ENCODE results near the gene TBC1D14.

The TBC1D14 gene

GRCh38 chr4:6909113-6909969 lies at the start of gene TBC1D14:
TSS of gene TBC1D14 (plus strand) at chr4:6909826. CDS start at chr4:6923390, 13,564 bp downstream.
- H3K4me3 ChIP-seq (ENCODE audit: low read depth, low read length): peak within 1 kb of the TSS; percentile 69
- peak within 1 kb of the TSS; percentile 65 for H3K9ac ChIP-seq (ENCODE audit: low read depth, low read length)
- peaks cover 13% of the 10 kb centered on the region for H3K27me3 ChIP-seq (ENCODE audit: control insufficient read depth, insufficient read depth, low read length)
- peaks cover 10% of the 10 kb centered on the region for H3K4me1 ChIP-seq (ENCODE audit: control insufficient read depth, insufficient read depth, low read length)
- no peaks in the 10 kb centered on the region for H3K9me3 ChIP-seq (ENCODE audit: control insufficient read depth, insufficient read depth, low read length)
- no peaks in the 10 kb centered on the region for H3K36me3 ChIP-seq (ENCODE audit: control insufficient read depth, insufficient read depth, low read length)

DNA sequence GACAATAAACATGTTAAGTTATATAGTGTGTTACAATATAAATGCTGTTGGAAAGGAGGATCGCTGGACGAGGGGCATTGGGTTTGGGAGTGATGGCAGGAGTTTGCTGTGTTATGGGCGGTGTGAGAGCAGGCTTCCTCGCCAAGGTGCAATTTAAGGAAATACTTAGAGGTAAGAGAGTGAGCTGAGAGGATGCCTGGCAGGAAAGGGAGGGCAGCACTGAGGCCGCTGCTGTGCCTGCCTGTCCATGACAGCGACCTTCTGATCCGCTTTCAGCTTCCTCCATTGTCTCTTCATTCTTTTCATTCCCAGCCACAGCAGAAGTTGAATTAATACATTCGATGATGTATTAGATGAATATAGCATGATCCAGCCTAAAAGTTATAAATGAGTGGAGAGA lies 41.2 kb upstream of the TBC1D14 start:
- Histone ChIP-seq H3K9ac (ENCODE audit: low read depth, low read length) (no peak overlapping the region), H3K27me3 (ENCODE audit: control insufficient read depth, insufficient read depth, low read length) (no peaks in the 10 kb centered on the region), H3K36me3 (ENCODE audit: control insufficient read depth, insufficient read depth, low read length) (peaks cover 3% of the 10 kb centered on the region), H3K9me3 (ENCODE audit: control insufficient read depth, insufficient read depth, low read length) (no peaks in the 10 kb centered on the region), H3K4me3 (ENCODE audit: low read depth, low read length) (no peak overlapping the region), H3K4me1 (ENCODE audit: control insufficient read depth, insufficient read depth, low read length) (no peaks in the 10 kb centered on the region)

DNA sequence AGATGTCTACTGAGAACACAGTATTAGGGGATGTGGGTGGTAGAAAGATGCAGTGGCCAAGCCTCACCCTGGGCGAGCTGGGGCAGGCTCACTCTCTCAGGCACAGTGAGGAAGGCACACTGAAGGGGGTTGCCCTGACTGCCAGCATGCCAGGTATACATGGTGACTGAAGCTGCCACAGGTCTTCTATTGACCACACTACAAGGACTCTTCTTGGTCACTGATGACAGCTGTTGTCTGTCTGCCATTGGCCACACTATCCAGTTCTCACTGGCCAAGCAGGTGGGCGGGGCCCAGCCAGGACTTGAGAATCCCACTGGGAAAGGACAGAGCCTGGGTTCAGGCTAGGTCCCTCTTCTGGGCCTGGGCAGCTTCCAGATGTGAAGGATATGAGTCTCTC lies 39.7 kb upstream of the TBC1D14 start:
- Histone ChIP-seq H3K36me3 (ENCODE audit: control insufficient read depth, insufficient read depth, low read length) (peaks cover 12% of the 10 kb centered on the region), H3K27me3 (ENCODE audit: control insufficient read depth, insufficient read depth, low read length) (no peaks in the 10 kb centered on the region), H3K9ac (ENCODE audit: low read depth, low read length) (no peak overlapping the region), H3K4me3 (ENCODE audit: low read depth, low read length) (no peak overlapping the region), H3K9me3 (ENCODE audit: control insufficient read depth, insufficient read depth, low read length) (no peaks in the 10 kb centered on the region), H3K4me1 (ENCODE audit: control insufficient read depth, insufficient read depth, low read length) (no peaks in the 10 kb centered on the region)

DNA sequence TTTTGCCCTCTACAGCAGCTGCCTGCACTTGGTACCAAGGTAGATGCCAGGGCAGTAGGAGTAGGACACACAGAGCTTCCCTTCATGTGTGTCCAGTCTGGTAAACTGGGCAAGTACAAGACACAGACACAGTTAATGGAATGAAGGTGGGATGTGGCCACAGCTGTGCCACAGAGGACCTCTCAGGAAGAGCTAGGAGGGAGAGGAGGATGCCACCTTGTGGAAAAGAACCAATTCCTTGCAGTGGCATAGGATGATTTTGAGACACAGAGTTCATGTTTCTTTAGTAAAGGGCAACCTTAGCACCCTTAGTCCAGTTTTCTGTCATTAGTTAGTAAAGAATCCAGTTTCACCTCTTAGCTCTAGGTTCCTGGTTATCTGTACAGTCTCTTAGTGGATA lies 36.3 kb upstream of the TBC1D14 start:
- H3K9ac ChIP-seq (ENCODE audit: low read depth, low read length): no peak overlapping the region
- H3K9me3 ChIP-seq (ENCODE audit: control insufficient read depth, insufficient read depth, low read length): no peaks in the 10 kb centered on the region
- H3K4me1 ChIP-seq (ENCODE audit: control insufficient read depth, insufficient read depth, low read length): peaks cover 2% of the 10 kb centered on the region
- H3K27me3 ChIP-seq (ENCODE audit: control insufficient read depth, insufficient read depth, low read length): no peaks in the 10 kb centered on the region
- H3K36me3 ChIP-seq (ENCODE audit: control insufficient read depth, insufficient read depth, low read length): peaks cover 21% of the 10 kb centered on the region
- H3K4me3 ChIP-seq (ENCODE audit: low read depth, low read length): no peak overlapping the region

- Histone ChIP-seq H3K36me3 (ENCODE audit: control insufficient read depth, insufficient read depth, low read length) (peaks cover 27% of the 10 kb centered on the region), H3K4me1 (ENCODE audit: control insufficient read depth, insufficient read depth, low read length) (peaks cover 2% of the 10 kb centered on the region)
Measured at GRCh38 chr4:6873792-6874461, 35.7 kb upstream of the TBC1D14 start.

DNA sequence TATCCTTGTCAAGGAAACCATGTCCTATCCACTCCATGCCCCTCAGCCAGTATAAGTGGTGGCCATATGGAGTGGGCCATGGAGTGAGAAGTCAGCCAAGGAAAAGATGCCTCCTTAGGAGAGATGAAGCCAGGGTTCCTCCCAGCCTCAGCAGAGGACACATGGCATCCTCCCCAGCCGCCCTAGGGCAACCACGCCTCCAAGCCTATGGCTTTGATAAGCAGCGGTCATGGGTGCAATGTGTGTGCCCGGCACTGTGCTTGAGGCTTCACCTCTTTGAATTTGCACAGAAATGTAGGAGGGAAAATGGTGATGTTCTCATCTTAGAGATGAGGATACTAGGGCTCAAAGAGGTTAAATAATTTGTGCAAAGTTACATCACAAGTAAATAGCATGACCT lies 34.6 kb upstream of the TBC1D14 start:
- H3K9ac ChIP-seq (ENCODE audit: low read depth, low read length): no peak overlapping the region
- no peak overlapping the region for H3K4me3 ChIP-seq (ENCODE audit: low read depth, low read length)
- no peaks in the 10 kb centered on the region for H3K27me3 ChIP-seq (ENCODE audit: control insufficient read depth, insufficient read depth, low read length)
- no peaks in the 10 kb centered on the region for H3K9me3 ChIP-seq (ENCODE audit: control insufficient read depth, insufficient read depth, low read length)
- H3K4me1 ChIP-seq (ENCODE audit: control insufficient read depth, insufficient read depth, low read length): peaks cover 2% of the 10 kb centered on the region
- H3K36me3 ChIP-seq (ENCODE audit: control insufficient read depth, insufficient read depth, low read length): peaks cover 35% of the 10 kb centered on the region

More at GRCh38 chr4:6873792-6874461, 35.7 kb upstream of the TBC1D14 start:
- Histone ChIP-seq H3K9me3 (ENCODE audit: control insufficient read depth, insufficient read depth, low read length) (no peaks in the 10 kb centered on the region), H3K4me3 (ENCODE audit: low read depth, low read length) (no peak overlapping the region), H3K9ac (ENCODE audit: low read depth, low read length) (no peak overlapping the region), H3K27me3 (ENCODE audit: control insufficient read depth, insufficient read depth, low read length) (no peaks in the 10 kb centered on the region)

DNA sequence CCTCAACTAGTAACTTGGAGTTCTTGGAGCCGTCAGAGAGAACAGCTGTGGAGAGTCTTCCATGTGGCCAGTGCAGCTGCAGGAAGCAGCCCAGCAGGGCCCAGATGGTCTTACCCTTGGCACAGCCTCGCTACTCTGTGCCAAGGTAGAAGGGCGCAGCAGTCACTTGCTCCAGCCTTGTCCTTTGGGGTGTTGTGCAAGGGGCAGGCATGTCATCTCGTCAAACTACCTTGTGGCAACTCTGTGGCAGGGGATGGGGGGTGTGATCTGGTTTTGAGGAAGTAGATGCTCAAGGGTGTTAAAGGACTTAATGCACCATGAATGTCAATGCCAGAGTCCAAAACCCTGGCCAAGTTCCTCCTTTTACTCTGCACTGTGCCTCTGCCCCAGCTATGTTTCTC lies 34.2 kb upstream of the TBC1D14 start:
- no peak overlapping the region for H3K9ac ChIP-seq (ENCODE audit: low read depth, low read length)
- H3K36me3 ChIP-seq (ENCODE audit: control insufficient read depth, insufficient read depth, low read length): peaks cover 35% of the 10 kb centered on the region
- H3K9me3 ChIP-seq (ENCODE audit: control insufficient read depth, insufficient read depth, low read length): no peaks in the 10 kb centered on the region
- H3K4me1 ChIP-seq (ENCODE audit: control insufficient read depth, insufficient read depth, low read length): peaks cover 2% of the 10 kb centered on the region
- H3K4me3 ChIP-seq (ENCODE audit: low read depth, low read length): no peak overlapping the region
- H3K27me3 ChIP-seq (ENCODE audit: control insufficient read depth, insufficient read depth, low read length): no peaks in the 10 kb centered on the region

DNA sequence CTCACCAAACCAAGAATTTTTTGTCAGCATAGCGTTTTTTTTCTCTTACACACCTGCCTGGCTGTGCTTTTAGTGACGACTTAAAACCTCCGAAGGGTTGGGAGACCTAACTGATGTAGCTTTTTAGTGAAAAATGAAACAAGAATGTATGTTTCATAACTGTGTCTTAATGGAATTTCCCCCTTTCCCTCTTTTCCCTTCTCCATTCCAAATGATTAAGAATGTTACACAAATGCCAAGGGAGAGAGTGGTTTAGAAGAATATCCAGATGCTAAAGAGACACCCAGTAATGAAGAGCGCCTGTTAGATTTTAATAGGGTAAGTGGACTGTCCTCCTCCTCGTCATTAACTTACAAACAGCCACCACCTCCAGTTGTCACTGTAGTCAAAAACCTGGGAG lies 33.2 kb upstream of the TBC1D14 start:
- Histone ChIP-seq H3K27me3 (ENCODE audit: control insufficient read depth, insufficient read depth, low read length) (no peaks in the 10 kb centered on the region), H3K9me3 (ENCODE audit: control insufficient read depth, insufficient read depth, low read length) (no peaks in the 10 kb centered on the region), H3K9ac (ENCODE audit: low read depth, low read length) (no peak overlapping the region), H3K36me3 (ENCODE audit: control insufficient read depth, insufficient read depth, low read length) (peaks cover 35% of the 10 kb centered on the region), H3K4me1 (ENCODE audit: control insufficient read depth, insufficient read depth, low read length) (peaks cover 2% of the 10 kb centered on the region), H3K4me3 (ENCODE audit: low read depth, low read length) (no peak overlapping the region)

DNA sequence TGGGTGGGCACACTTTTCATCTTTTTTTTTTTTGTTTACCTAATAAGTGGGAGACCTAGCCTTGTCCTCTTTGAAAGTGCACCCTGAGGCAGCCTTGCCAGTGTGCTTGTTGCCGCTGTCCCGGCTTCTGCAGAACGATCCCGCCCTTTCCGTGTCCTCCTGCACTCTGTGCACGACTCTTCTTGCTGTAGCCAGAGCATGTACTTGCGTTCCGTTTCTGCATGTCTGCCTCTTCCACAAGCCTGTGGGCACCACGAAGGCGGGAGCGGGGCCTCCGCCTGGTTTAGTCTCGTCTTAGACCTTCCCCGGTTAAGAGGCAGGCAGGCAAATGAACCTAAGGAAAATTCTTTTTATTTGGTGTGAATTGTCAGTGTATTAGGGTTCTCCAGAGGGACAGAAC lies 32.6 kb upstream of the TBC1D14 start:
- peaks cover 36% of the 10 kb centered on the region for H3K36me3 ChIP-seq (ENCODE audit: control insufficient read depth, insufficient read depth, low read length)
- peaks cover 2% of the 10 kb centered on the region for H3K4me1 ChIP-seq (ENCODE audit: control insufficient read depth, insufficient read depth, low read length)
- no peaks in the 10 kb centered on the region for H3K9me3 ChIP-seq (ENCODE audit: control insufficient read depth, insufficient read depth, low read length)
- H3K27me3 ChIP-seq (ENCODE audit: control insufficient read depth, insufficient read depth, low read length): no peaks in the 10 kb centered on the region
- no peak overlapping the region for H3K4me3 ChIP-seq (ENCODE audit: low read depth, low read length)
- H3K9ac ChIP-seq (ENCODE audit: low read depth, low read length): no peak overlapping the region

GRCh38 chr4:6878451-6879059 lies 31.1 kb upstream of the TBC1D14 start:
- peaks cover 35% of the 10 kb centered on the region for H3K36me3 ChIP-seq (ENCODE audit: control insufficient read depth, insufficient read depth, low read length)
- H3K4me3 ChIP-seq (ENCODE audit: low read depth, low read length): no peak overlapping the region
- H3K9ac ChIP-seq (ENCODE audit: low read depth, low read length): no peak overlapping the region
- H3K9me3 ChIP-seq (ENCODE audit: control insufficient read depth, insufficient read depth, low read length): no peaks in the 10 kb centered on the region
- H3K4me1 ChIP-seq (ENCODE audit: control insufficient read depth, insufficient read depth, low read length): peaks cover 2% of the 10 kb centered on the region
- no peaks in the 10 kb centered on the region for H3K27me3 ChIP-seq (ENCODE audit: control insufficient read depth, insufficient read depth, low read length)

- Histone ChIP-seq H3K27me3 (ENCODE audit: control insufficient read depth, insufficient read depth, low read length) (no peaks in the 10 kb centered on the region), H3K9me3 (ENCODE audit: control insufficient read depth, insufficient read depth, low read length) (no peaks in the 10 kb centered on the region), H3K9ac (ENCODE audit: low read depth, low read length) (no peak overlapping the region), H3K36me3 (ENCODE audit: control insufficient read depth, insufficient read depth, low read length) (peaks cover 22% of the 10 kb centered on the region), H3K4me3 (ENCODE audit: low read depth, low read length) (no peak overlapping the region), H3K4me1 (ENCODE audit: control insufficient read depth, insufficient read depth, low read length) (peaks cover 2% of the 10 kb centered on the region)
Measured at GRCh38 chr4:6880691-6881090, 28.9 kb upstream of the TBC1D14 start.
